Stimulated activated CD4-positive, alpha-beta T cell treated with anti-CD3 and anti-CD28 coated beads, Interleukin-2, amount 100 ng/mL, for 24 hours (primary cell): ENCODE data around the gene CSRP1.
"Not testable (repeated sequence)": the region's sequence is repeated elsewhere in the genome, so short reads cannot be mapped to it uniquely, and the experiment has no call there.

Experiments
- DNase-seq, 2 donors: peaks; one replicate each; pipeline ENCODE4 v3.0.0-alpha.2; 2020

CSRP1 gene

DNA sequence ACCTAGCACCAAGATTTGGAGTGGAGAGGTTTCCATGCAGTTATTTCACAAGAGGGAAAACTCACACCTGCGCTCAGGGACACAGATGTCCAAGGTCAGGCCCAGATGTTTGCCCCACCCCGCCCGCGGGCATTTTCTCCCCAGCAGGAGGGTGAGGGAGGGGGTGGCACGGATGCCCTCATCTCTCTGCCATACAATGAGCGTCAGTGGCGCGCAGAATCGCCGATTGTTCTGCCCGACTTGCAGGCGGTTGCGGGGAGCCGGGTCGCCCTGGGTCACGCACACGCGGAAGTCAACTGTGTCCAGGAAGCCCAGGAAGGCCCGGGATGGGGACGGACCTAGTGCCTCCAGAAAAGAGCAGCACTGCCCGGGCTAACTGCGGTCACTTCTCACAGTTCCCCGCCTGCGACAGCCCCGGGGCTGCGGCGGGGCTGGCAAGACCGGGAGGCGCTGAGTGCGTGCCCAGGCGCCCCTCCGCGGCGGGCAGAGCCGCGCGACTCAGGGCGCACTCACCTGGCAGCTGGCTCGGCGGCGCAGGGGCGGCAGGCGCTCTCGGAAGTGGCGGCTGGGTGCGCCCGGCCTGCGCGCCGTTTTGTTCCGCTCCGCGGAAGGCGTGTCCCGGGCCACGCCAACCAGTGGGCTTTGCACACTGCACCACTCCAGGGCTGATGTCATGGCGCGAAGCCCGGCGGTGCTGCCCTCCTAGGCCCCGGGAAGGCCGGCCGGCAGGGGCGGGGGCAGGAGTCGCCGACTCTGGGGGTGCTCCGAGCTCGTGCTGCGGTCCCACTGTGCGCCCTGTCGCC is at the start of gene CSRP1:
TSS of gene CSRP1 (minus strand) at position 567 of the 803 bp plus-strand sequence. CDS start 10,820 bp downstream, outside the sequence.
- peak; percentile 83 to 86 for DNase-seq

DNA sequence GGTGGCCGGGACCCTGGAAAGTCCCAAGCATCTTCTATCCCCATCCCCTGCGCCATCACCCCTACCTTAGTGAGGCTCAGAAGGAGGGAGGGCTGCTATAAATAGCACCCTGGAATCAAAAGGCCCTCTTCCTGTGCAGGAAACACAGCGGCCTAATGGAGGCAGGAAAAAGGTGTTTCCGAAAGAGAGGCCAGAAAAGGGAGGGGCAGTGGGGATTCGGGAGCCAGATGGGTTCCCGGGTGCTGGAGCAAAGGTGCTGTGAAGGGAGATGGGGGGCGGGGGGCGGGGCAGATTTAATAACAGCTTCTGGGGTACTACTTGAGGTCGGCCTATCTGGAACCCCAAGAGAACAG is 48.6 kb upstream of the CSRP1 start:
- DNase-seq, result no peak

DNA sequence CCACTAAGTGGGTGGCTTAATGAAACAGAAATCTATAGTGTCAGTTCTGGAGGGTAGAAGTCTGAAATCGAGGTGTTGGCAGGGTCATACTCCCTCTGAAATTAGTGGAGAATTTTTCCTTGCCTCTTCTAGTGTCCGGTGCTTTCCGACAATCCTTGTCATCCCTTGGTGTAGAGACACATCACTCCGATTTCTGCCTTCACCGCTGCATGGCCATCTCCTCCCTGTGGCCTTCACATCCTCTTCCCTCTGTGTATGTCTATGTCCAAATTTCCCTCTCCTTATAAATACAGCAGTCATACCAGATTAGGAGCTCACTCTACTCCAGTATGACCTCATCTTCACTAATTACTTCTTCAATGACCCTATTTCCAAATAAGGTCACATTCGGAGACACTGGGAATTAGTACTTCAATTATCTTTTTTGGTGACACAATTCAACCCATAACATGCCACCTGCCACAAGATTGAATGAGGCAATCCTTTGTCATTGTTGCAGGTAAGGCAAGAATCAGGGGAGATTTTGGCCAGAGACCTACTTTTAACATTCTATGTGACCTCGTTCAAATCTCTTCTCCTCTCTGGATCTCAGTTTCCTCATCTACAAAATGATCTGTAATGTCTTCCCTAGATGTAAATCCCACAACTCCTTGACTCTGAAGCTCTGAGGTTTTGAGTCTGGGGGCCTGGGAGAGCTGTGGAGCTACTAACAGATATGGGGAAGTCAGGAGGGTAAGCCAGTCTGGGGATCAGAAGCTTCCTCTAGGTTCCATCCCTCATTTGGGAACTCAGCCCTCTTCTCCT is 48.1 kb upstream of the CSRP1 start:
- no peak for DNase-seq

DNA sequence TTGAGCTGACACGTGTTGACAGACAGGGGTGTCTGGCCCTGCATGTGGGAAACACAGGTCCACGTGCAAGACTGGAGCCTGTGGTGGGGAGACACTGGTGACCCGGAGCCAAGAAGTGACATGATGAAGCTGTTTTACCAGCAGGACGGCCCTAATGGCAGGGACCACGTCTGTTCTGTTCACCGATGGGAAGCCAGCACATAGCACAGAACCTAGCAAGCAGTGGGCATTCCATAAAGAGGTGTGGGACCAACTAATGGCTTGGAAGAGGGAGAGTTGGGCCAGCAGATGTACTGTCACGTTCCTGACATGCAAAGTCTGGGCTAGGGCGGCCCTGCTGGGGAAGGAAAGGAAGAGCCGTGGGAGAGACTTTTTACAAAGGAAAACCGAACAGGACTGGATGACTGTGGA is 47.3 kb upstream of the CSRP1 start:
- DNase-seq, result no peak

DNA sequence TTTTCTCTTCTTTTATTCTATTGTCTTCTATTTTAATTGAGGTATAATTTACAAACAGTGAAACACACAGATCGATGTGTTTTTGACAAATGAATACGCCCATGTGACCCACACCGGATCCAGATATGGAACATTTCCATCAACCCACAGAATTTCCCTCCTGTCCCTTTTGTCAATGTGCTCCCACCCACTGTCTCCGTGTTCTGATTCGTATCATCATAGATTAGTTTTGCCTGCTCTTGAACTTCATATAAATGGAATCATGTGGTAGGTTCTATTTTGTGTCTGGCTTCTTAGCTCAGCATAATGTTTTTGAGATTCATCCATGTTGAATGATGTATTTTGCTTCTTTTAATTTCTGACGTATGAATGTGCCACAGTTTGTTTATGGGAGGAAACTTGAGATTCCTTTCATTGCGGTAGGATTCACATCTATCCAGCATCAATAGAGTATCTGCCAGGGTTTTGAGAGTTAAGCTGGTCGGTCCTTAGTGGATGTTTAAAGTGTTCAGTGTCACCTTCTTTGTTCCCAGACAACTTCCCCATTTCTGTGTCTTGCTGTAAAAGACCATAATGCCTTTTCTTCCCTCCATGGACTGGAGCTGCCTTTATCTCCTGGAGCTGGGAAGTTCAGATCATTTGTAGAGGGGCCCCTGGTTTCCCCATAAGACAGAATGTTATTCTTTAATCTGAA is 46.7 kb upstream of the CSRP1 start:
- DNase-seq, result no peak

DNA sequence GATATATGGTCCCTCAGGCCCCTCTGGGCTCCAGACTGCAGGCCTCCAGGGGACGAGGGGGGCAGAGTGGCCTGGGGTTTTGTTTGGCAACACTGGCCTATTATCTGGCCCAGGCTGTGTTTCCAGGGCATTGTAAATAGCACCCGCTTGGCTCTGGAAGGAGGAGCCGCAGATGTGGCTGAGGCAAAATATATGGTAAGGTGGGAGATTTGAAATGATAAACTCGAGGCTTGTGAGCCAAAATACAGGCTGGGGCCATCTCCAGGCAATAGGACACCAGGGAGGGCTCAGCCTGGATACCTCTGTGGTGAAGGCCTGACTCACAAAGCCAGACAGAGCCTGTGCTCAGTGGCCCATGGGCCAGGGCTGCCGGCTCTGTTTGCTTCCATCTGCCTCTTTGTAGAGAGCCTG is 46.0 kb upstream of the CSRP1 start:
- DNase-seq, result no peak

DNA sequence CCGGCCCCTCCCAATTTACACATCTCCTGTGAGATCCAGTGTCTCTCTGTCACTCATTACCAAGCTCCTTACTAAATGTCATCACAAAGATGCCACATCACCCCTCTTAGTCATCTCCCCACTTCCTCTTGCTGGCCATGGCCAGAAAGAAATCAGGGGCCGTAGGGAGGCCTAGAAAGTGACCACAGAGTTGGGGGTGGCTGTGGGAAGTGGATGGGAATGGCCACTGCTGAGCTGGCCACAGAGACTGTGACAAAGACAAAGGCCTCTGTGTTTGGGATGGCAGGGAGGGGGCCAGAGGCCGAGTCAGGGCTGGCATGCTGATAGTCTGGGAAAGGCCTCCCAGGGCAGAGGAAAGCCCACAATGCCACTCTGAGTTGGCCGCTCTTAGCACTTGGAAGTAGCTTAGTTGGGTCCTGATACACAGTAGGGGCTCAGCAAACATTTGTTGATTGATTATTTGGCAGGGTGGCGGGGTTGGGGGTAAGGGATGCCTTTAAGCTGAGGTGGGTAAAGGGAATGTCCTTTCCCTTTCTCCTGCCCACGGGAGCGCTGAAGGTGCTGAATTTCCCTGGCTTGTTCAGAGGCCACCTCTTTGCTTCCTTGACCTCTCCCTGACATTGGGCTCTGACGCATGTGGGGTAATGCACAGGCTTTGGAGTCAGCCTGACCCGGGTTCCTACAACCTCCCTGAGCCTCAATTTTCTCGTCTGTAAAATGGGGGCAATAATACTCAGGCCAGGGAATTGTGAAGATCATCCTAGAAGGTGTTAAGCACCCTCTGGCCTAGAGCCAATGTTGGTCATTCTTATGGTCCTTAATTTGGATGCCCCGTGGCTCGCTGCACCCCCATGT is 45.2 kb upstream of the CSRP1 start:
- no peak for DNase-seq

DNA sequence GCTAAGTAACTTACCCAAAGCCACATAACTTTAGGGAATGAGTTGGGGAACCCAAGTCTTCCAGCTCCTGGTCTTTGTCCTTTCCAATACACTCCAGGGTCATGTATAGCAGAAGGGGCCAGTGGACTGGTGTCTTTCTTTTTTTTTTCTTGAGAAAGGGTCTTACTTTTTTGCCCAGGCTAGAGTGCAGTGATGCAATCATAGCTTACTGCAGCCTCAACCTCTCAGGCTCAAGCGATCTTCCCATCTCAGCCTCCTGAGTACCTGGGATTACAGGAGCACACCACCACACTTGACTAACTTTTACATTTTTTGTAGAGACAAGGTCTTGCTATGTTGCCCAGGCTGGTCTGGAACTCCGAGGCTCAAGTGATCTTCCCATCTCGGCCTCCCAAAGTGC is 44.2 kb upstream of the CSRP1 start:
- no peak for DNase-seq

DNA sequence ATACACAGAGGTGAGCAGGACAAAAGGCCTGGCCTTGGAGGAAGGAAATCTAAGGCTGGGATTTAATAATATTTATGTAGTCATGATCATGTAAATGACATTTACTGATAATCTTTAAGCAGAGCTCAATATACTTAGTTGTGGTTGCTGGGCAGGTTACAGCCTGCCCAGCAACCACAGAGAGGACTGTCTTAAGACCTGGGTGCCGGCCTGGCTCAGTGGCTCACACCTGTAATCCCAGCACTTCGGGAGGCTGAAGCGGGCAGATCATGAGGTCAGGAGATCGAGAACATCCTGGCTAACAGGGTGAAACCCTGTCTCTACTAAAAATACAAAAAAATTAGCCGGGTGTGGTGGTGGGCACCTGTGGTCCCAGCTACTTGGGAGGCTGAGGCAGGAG is 42.6 kb upstream of the CSRP1 start:
- not testable (repeated sequence) for DNase-seq

DNA sequence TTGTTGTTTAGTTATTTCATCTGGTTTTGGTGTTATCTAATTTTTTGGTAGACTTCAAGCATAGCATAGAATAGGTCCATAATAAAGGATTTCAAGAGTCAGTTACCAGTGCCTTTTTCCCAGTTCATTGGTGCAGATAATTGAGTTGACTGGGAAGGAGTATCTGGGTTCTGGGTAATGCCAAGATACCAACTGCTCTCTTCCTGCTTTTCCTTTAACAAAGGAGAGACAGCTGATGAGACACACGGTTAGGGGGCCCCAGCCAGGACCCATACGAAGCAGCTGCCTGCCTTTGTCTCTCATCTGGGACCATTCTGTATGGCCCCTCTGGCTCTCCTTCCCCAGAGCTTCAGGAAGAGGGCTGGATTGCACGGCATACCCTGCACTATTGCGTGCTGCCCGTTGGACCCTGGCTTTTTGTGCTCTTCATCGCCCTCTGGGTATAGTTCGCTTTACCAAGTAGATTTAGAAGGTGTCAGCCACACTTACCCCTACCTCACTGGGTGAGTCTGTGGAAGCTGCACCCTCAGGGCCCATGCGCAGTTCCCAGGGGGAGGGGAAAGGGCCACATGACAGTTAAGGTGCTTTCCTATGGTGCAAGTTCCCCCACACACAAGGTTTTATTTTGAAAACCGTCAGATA is 39.0 kb upstream of the CSRP1 start:
- DNase-seq, result no peak

DNA sequence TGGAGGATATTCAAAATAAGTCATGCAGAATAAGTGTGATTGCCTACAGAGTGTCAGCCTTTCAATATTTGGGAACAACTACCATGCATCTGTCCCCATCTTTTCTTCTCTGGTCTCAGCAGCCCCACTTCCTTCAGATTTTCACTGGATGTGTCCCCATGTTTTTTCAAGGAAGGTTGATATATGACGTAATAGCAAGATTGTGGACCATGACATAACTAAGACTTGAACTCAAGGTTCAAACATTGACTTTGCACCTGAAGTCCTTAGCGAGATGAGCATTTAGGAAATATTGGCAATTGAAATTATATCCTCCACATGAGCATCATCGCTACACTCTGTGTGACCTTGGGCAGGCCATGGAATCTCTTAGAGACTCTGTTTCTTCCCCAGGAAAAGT is 37.8 kb upstream of the CSRP1 start:
- no peak for DNase-seq

DNA sequence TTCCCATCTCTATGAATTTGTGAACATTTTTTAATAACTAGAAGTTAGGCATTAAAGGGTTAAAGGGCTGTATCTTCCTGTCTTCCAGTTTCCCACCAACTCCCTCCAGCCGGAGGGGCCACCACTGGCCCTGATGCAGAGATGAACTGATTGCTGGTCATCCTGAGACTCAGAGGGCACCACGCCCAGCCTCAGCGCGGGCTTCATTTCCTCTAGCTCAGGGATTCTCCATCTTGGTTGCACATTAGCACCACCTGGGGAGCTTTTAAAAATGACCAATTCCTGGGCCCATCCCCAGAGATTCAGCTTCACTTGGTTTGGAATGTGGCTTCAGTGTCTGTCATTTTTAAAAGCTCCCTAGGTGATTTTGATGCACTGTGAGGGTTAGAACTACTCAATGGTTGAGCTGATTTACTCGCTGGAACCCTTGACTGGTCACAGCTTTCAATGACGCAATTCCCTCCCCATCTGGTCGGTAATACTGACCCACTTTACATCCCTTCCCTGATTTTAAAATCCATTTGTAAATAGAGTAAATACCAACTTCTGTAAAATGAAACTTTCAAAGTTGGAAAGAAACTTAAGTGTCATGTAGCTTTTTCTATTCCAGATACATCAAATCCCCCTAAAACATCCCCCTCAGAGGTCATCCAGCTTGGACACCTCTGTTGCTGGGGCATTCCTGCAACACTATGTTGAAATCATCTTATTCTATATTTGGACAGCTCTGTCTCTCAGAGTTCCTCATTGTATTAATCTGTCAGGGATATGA is 37.1 kb upstream of the CSRP1 start:
- DNase-seq, result no peak

DNA sequence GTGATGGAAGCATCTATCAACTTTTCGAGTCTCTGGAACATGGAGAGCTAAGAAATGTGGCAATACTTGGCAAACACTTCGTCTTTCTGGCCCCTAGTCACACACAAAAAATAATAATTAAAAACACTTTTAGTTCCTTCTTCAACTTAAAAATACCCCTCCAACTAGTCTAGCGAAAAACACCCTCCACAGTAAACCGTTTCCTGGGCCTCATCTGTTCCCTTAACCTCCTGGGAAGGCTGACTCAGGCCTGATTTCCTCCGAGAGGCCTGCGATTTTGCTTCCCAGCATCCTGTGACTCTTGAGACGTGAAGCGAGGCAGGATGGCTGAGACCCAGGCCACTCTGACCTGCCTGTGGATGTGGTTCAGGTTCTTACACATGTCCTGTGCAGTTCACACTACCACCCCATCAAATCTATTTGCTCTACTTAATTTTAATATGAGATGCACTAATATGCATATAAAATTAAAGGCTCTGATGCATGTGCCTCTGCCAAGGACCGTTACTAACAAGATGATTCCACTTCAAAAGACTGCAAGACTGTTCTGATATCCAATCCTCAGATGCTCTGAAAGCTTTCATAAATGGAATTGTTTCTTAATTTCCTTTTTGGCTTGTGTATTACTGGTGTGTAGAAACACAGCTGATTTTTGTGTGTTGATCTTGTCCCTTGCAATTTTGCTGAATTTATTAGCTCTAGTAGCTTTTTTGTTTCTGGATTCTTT is 35.5 kb upstream of the CSRP1 start:
- DNase-seq, result no peak

DNA sequence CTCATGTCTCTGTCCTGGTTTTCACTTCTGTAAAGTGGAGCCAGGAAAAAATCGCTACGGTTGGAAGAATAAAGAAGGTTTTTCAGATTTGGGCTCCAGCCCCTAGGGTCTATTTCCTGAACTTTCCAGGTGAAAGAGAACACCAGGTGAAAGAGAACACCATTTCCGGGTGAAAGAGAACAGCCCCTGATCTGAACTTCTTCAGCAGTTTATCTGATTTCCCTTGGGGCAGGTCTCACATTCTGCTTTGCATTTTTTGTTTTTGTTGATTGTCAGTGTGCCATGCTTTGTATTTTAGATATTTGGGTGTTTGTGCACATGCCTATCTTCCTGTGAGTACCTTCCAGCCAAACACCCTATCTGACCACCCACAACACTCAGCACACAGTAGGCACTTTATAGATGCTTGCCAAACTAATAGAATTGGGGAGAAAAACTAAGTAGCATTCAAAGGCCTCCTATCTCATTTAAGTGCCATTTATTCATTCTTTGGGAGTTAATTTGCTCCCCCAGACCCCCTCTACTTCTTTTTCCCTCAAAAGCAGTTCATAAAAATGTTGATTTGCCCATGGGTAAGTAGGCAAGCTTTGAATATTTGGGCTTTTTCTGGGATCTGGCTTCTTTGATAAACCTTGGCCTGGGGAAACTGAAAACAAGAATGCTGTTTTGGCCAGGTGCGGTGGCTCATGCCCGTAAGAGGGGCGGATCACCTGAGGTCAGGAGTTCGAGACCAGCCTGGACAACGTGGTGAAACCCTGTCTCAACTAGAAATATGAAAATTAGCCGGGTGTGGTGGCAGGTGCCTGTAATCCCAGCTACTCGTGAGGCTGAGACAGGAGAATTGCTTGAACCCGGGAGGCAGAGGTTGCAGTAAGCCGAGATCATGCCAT is 34.2 kb upstream of the CSRP1 start:
- DNase-seq, result no peak

DNA sequence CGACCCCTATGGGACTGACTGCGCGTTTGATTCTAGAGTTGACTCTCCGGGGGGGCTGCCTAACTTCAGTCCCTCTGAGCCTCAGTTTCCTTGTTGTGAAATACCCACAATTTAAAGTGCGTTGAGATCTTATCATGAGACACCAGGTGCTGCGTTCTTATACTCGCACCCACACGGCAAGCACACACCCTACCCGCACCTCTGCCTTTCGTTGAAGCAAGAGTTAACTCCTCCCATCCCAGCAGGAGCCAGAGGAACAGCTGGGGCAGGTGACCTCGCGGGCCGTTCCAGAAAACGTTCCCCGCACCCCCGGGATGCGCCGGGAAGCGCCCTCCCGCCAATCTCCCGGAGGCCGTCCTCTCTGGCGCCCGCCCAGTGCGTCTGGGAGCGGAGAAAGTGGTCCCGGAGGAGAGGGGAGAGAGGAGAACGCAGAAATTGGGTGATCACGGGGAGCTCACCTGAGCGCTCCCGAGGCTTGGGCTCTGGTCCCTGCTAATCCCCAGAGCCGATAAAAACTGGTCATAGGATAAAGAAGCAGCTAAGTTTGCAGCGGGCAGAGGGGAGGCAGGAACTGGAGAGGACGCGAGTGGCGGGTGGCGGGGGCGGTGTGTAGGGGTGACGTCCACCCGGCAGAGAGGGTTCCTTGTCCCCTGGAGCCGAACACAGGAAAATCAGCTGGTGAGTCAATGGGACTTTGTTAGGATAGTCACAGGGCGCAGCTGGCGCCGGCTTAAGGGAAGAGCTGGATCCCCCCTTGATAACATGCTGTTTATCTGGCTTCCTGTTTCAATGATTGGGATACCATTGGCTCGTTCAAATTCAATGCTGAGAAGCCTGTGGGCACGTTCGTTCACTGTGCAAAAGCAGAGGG is 32.9 kb upstream of the CSRP1 start:
- DNase-seq, result no peak

DNA sequence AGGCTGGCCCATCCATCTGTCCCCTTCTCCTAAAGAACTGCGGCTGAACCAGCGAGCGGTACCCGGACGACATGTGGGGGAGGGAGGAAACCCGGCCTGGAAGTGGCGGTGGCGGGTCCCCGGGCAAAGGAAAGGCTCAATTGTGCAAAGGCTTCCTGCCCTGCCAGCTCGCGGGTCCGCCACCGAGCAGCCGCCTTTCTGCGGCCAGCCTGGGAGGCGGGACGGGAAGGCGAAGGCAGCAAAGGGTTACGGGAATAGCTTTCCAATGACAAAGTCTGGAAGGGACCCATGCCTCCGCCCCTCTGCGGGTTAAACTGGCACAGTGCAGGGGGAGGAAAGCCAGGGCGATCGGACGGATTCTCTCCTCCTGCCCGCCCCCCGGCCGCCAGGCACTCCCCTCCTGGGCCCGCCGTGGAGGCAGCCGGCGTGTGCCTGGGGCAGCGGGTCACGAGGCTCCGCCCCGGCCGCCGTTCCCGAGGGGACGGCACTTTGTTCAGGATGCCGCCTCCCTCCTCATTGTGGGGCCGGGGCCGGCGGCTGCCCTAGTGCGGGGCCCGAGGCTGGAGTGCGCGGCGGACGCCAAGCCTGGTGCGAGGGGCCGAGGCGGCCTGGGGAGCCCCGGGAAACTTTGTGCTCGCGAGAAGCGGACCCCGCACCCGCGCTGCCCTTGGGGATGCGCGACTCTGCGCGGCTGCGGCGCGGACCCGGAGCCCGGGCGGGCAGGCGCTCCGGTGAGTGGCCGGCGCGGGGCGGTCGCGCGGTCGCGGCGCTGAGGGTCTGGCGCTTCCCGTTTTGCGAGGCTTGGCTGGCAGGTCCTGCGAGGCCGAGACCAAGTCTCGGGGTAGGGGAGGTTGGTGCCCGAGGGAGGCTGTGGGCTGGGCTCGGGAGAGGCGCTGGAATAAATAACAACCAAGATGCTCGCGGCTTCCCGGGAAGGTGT is 32.0 kb upstream of the CSRP1 start, which contains the start of gene NAV1:
TSS of gene NAV1 (plus strand) at position 516 of the 940 bp plus-strand sequence. CDS start 83,758 bp downstream, outside the sequence.
- DNase-seq, result peak in 1 of 2 donors; percentile 25
